WERI-Rb-1 (cell line): ENCODE data around the gene SPTBN1.

Experiments used
- DNase-seq: peaks from one replicate; pipeline ENCODE4 v3.0.0-alpha.2; 2020
- H3K27ac ChIP-seq: fragments of 250-450 bp; sonication (Bioruptor Pico); 2 replicates; pipeline ENCODE4 v1.5.1; 2020; ENCODE audit warnings: mild to moderate bottlenecking, moderate library complexity
- H3K27me3 ChIP-seq: fragments of 250-450 bp; sonication (Bioruptor Pico); 2 replicates; pipeline ENCODE4 v1.5.1; 2021; ENCODE audit warnings: mild to moderate bottlenecking, low read depth, moderate library complexity; ENCODE audit not compliant: insufficient read depth, severe bottlenecking
- H3K36me3 ChIP-seq: fragments of 250-450 bp; sonication (Bioruptor Pico); 2 replicates; pipeline ENCODE4 v1.5.1; 2020; ENCODE audit warnings: mild to moderate bottlenecking, moderate library complexity
- H3K4me3 ChIP-seq: 2 replicates; pipeline ENCODE4 v1.5.1; 2011; ENCODE audit warnings: low read depth, mild to moderate bottlenecking, control low read depth, low read length
- H3K9me3 ChIP-seq: fragments of 250-450 bp; sonication (Bioruptor Pico); 2 replicates; pipeline ENCODE4 v1.5.1; 2021; ENCODE audit warnings: mild to moderate bottlenecking, moderate library complexity; ENCODE audit not compliant: severe bottlenecking
- CTCF ChIP-seq: IDR thresholded peaks from 2 replicates; pipeline ENCODE4 v1.5.1; 2011; ENCODE audit warnings: low read depth, mild to moderate bottlenecking, control low read depth, inconsistent platforms, low read length

The SPTBN1 gene

GRCh38 chr2:54595161-54595803 lies 139.2 kb downstream of the SPTBN1 start:
- no peaks in the 10 kb centered on the region for H3K9me3 ChIP-seq
- no peak overlapping the region for H3K4me3 ChIP-seq
- H3K27ac ChIP-seq = no peak overlapping the region
- TF ChIP-seq CTCF = no peak
- DNase-seq = no peak
- H3K27me3 ChIP-seq = no peaks in the 10 kb centered on the region
- H3K36me3 ChIP-seq = peaks cover 50% of the 10 kb centered on the region

GRCh38 chr2:54595999-54596902 lies 140.1 kb downstream of the SPTBN1 start:
- no peak for TF ChIP-seq CTCF

GRCh38 chr2:54597153-54597848 lies 141.2 kb downstream of the SPTBN1 start:
- DNase-seq = no peak
- no peaks in the 10 kb centered on the region for H3K27me3 ChIP-seq

More at GRCh38 chr2:54595999-54596902, 140.1 kb downstream of the SPTBN1 start:
- no peaks in the 10 kb centered on the region for H3K27me3 ChIP-seq
- peaks cover 56% of the 10 kb centered on the region for H3K36me3 ChIP-seq
- no peak overlapping the region for H3K27ac ChIP-seq
- H3K9me3 ChIP-seq = no peaks in the 10 kb centered on the region
- no peak overlapping the region for H3K4me3 ChIP-seq
- no peak for DNase-seq

GRCh38 chr2:54598347-54599325 lies 142.5 kb downstream of the SPTBN1 start:
- H3K27ac ChIP-seq = no peak overlapping the region
- no peak for TF ChIP-seq CTCF

More at GRCh38 chr2:54597153-54597848, 141.2 kb downstream of the SPTBN1 start:
- no peak overlapping the region for H3K27ac ChIP-seq
- H3K36me3 ChIP-seq = peaks cover 57% of the 10 kb centered on the region
- no peak overlapping the region for H3K4me3 ChIP-seq
- no peak for TF ChIP-seq CTCF
- no peaks in the 10 kb centered on the region for H3K9me3 ChIP-seq

GRCh38 chr2:54599326-54599710 lies 143.2 kb downstream of the SPTBN1 start:
- peaks cover 52% of the 10 kb centered on the region for H3K36me3 ChIP-seq
- DNase-seq = no peak
- H3K27me3 ChIP-seq = no peaks in the 10 kb centered on the region
- H3K27ac ChIP-seq = no peak overlapping the region
- no peak overlapping the region for H3K4me3 ChIP-seq
- no peaks in the 10 kb centered on the region for H3K9me3 ChIP-seq
- TF ChIP-seq CTCF = no peak

More at GRCh38 chr2:54598347-54599325, 142.5 kb downstream of the SPTBN1 start:
- Histone ChIP-seq H3K4me3 (no peak overlapping the region), H3K9me3 (no peaks in the 10 kb centered on the region), H3K27me3 (no peaks in the 10 kb centered on the region), H3K36me3 (peaks cover 51% of the 10 kb centered on the region)
- no peak for DNase-seq
